Activated CD4-positive, CD25-positive, alpha-beta regulatory T cell treated with anti-CD3 and anti-CD28 coated beads, Interleukin-2, amount 50 U/mL, for 16 hours (primary cell): ENCODE results near the gene SSBP3.

Source experiments
- DNase-seq: peaks from one replicate; pipeline ENCODE4 v3.0.0-alpha.2; 2020; ENCODE audit warnings: low read depth, low spot score

SSBP3 gene

GRCh38 chr1:54284781-54285529 lies 121.2 kb downstream of the SSBP3 start:
- DNase-seq: no peak

GRCh38 chr1:54283635-54284385 lies 122.4 kb downstream of the SSBP3 start:
- DNase-seq: no peak

- DNase-seq: no peak
Measured at GRCh38 chr1:54282101-54282847, 123.9 kb downstream of the SSBP3 start.

DNA sequence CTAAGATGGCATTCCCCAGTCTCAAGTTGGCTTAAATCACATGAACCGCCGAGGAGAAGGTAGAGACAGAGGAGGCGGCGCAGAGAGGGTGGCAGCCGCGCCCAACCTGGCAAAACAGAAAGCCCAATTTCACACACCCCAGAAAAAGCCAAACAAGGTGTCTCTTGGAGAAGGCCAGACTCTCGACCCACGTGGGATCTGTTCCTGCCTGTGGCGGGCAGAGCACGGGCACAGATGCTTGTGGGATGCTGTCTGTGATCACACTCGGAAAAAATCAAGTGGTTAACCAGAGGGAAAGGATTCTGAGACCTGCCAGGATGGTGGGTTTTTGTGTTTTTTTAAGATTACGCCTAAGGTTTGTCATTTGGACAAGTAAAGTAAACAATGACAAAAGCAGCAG lies 125.5 kb downstream of the SSBP3 start:
- no peak for DNase-seq

DNA sequence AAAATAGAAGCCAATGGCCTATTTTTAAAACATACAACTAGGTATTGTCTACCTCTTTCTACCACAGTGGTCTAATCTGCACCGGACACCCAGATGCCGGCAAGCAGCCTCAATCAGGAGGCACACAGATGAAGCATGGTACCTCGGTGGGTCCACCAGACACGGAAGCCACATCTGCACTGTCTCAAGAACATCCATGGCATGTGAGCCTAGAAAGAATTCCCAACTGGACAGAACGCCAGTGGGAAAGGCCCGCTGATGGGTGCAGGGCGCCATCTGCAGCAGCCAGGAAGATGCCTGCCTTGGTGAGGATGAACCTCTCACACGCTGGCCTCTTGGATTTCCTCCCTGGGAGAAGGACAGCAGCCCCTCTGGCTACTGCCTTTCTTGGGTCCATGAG lies 126.7 kb downstream of the SSBP3 start:
- DNase-seq: no peak

GRCh38 chr1:54278941-54279422 lies 127.2 kb downstream of the SSBP3 start:
- no peak for DNase-seq

DNA sequence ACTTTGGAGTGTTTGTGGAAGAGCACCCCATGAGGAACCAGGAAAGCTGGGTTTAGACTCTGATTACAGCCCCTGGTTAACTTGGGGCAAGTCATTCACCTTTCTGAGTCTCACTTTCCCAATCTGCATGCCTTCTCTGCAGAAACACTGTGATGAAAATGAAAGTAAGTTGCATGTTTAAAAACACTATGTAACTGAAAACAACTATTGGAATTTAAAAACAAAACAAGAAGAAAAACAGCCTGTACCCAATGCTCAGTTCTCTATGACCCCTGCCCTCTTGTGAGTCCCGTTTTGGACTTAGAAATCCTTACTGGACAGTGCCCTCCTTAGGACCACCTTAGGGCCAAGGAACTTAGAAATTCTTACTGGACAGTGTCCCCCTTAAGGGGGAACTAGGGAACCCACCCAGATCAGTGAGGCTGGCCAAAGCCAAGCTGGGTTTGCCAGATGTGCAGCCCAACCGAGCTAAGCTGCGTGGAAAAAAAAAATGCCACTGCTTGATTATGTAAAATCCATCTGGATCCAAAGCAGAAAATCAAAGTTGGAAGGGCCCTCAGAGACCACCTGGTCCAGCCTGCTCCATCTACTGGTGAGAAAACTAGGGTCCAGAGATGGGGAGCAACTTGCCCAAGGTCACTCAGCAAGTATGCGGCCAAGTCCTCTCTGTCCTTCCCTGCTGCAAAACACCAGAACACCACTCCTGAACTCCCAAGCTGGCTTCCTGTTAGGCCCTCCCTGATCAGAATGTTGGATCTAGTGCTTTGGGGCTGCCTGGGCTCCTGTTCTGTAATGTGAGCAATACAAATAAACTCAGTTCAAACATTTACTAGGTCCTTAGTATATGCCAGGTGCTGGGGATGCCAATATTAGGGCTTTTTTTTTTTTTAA lies 128.5 kb downstream of the SSBP3 start:
- DNase-seq: no peak

DNA sequence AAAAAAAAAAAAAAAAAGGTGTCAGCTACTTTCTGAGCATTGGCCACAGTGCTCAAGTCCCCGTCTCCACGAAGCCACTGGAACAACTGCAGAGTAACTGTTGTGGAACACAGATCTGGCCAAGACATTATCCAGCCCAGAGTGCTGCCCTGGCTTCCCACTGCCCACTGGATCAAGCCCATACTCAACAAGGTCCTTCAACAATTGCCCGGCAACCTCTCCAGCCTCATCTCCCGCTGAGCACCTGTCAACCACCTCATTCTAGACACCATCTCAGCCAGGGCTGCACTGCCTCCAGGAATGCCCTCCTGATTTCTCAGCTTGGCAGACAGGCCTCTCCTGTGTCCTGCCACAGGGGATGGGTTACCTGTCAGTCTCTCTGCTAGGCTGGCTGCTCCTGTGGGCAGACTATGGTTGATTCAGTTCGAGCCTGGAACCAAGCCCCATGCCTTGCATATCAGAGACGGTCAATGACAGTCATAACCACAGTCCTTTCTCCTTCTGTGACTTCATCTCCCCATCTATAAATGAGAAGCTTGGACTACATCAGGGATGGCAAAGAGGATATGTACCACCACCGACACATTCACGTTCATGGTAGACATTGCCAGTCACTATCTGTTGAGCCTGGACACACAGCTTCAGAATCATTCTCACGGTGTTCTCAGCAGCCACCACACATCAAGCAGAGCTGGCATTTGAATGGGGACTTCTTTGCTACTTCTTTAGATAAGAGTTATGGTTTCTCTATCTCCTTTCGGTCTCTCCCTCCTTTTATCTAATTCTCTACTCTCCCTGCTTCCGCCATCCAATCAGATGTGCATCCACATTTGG lies 129.4 kb downstream of the SSBP3 start:
- DNase-seq: no peak

- no peak for DNase-seq
Measured at GRCh38 chr1:54275349-54275748, 130.8 kb downstream of the SSBP3 start.

- no peak for DNase-seq
Measured at GRCh38 chr1:54274881-54275280, 131.3 kb downstream of the SSBP3 start.

GRCh38 chr1:54274448-54274847 lies 131.7 kb downstream of the SSBP3 start:
- no peak for DNase-seq

- no peak for DNase-seq
Measured at GRCh38 chr1:54273795-54274163, 132.4 kb downstream of the SSBP3 start.

DNA sequence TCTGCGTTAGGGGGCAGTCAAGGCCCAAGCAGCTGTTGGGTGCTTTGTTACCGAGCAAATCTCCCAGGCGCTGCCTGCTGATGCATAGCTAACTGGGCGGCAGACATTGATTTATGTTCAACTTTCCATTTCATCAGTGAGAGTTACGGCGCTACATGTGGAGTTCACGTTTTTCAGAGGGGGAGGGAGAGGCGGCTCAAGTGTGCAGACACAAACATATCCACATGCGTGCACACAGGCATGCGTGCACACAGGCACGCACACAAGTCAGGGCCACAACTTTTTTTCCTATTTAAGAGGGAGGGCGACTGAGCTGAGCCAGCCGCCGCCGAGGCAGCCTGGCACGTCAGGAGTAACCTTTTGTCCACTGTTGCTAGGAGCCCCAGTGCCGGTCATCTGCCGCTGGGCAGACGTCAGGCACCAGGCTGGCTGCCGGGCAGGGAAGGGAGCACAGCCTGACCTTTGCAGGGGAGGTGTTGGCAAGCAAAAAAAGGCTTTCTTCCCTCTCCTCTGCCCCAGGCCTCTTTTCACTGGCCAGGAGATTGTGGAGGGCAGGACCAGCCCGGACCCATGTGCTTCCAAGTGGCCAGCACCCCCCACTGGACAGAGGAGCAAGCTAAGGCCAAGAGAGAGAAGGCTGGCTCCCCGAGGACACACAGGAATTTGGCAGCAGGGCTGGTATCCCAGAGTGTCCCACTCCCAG lies 133.0 kb downstream of the SSBP3 start:
- DNase-seq: no peak

DNA sequence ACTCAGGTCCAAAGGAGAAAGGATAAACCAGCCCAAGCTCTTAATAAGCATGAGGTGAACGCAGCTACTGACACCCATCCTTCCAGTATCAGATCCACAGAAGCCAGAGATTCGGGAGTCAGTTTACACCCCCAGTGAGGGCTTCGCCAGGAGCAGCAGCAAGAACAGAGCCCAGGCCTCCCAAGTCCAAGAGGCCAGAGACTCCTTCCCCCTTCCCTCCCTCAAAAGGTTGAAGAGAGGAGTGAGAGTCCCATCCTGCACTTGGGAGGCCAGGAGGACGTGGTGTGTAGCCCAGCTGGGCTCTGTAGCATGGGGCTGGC lies 133.5 kb downstream of the SSBP3 start:
- DNase-seq: no peak

DNA sequence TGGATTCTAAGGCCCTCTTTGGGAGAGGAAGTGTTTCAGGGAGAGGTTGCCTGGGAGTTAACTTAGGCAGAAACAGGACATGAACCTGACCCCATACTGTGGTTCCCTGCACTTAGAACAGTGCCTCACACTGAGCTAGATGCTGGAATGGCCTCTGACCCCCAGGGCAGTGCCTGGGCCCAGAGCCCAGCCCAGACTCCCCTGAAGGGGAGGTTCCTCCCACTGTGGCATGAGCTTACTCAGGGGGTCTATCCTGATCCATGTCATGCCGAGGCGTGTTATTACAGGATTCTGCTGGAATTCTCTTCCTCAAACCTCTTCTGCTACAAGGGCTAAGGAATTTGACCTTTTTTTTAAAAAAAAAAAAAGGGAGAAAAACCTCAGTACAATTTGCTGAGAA lies 134.1 kb downstream of the SSBP3 start:
- no peak for DNase-seq

DNA sequence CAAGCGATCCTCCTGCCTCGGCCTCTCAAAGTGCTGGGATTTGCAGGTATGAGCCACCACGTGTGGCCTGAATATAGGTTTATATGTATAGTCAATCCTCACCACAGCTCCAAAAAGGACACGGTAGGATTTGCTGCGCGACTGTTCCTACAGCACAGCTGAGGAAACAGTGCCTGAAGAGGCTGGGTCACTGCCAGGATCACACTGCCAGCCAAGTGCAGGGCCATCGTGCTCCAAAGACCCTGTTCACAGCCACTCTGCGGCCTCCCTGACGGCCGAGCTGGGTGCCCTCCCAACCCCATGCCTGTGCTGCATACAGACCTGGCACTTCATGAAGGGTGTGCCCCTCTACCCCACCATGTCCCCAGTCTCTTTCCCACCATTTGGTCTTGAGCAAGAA lies 134.9 kb downstream of the SSBP3 start:
- DNase-seq: no peak

- no peak for DNase-seq
Measured at GRCh38 chr1:54270543-54270942, 135.7 kb downstream of the SSBP3 start.

- no peak for DNase-seq
Measured at GRCh38 chr1:54268762-54269297, 137.4 kb downstream of the SSBP3 start.

GRCh38 chr1:54267815-54268761 lies 138.1 kb downstream of the SSBP3 start:
- DNase-seq: no peak
